ENCODE results near the gene HOXB9. TPM values are rescaled to one million over a fixed set of nuclear protein-coding genes. Genes with fewer than 3 reads are reported as not detected.

The HOXB9 gene
- total RNA-seq, 1 donor from 2014 or later: not detected

GRCh38 chr17:48599354-48599753 is 26.8 kb downstream of the HOXB9 start:
- no peak for DNase-seq (ENCODE audit: low spot score in 2 of 2)
- no peak overlapping the region for H3K27ac ChIP-seq
- no peak for TF ChIP-seq CTCF (IDR thresholded peaks at IDR 0.05)
- H3K9me3 ChIP-seq: no peaks in the 10 kb centered on the region
- peaks cover 4 to 21% of the 10 kb centered on the region in 2 donors for H3K4me1 ChIP-seq
- intact Hi-C loops (cut with DNase I): no loop called here
- H3K27me3 ChIP-seq: no peaks in the 10 kb centered on the region
- H3K36me3 ChIP-seq: peaks cover 0 to 8% of the 10 kb centered on the region in 2 donors
- H3K4me3 ChIP-seq: no peak overlapping the region

DNA sequence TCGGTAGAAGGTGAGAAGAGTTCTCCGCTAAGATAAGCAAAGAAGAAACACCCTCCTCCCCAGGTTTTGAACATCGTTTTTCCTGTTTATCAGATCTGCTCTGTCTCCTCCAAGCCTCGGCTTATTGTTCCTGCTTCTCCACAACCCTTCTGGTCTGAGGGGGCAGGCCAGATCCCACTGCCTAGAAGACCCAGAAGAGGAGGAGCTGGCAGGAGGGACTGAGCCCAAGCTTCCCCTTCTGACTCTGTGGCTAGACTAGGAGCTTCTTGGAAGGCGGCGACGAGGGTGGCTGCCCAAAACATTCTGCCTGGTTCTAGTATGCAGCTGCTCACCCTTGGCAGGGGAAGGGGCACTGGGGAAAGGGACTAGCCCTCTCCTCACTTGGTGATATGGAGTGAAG is 27.4 kb downstream of the HOXB9 start:
- Histone ChIP-seq H3K9me3 (no peaks in the 10 kb centered on the region), H3K36me3 (peaks cover 0 to 8% of the 10 kb centered on the region in 2 donors), H3K4me3 (peak overlapping the region in 1 of 2 donors; percentile 81), H3K27me3 (no peaks in the 10 kb centered on the region), H3K27ac (no peak overlapping the region), H3K4me1 (peaks cover 4 to 21% of the 10 kb centered on the region in 2 donors)
- intact Hi-C loops (cut with DNase I): no loop called here
- no peak for DNase-seq (ENCODE audit: low spot score in 2 of 2)
- TF ChIP-seq CTCF (IDR thresholded peaks at IDR 0.05): no peak

- H3K27ac ChIP-seq: peak overlapping the region; percentile 45 to 72
- H3K4me3 ChIP-seq: peak overlapping the region; percentile 59 to 81
- no peaks in the 10 kb centered on the region for H3K27me3 ChIP-seq
- TF ChIP-seq CTCF (IDR thresholded peaks at IDR 0.05): no peak
- DNase-seq (ENCODE audit: low spot score in 2 of 2): peak in 1 of 2 donors; percentile 82
- intact Hi-C loops (cut with DNase I): no loop called here
- peaks cover 9 to 23% of the 10 kb centered on the region in 2 donors for H3K4me1 ChIP-seq
- H3K36me3 ChIP-seq: peaks cover 0 to 8% of the 10 kb centered on the region in 2 donors
- H3K9me3 ChIP-seq: no peaks in the 10 kb centered on the region
These were observed 28.2 kb downstream of the HOXB9 start for GRCh38 chr17:48597778-48598631.

GRCh38 chr17:48597528-48597777 is 28.7 kb downstream of the HOXB9 start:
- no peak for TF ChIP-seq CTCF (IDR thresholded peaks at IDR 0.05)
- DNase-seq (ENCODE audit: low spot score in 2 of 2): no peak
- H3K27me3 ChIP-seq: no peaks in the 10 kb centered on the region
- H3K27ac ChIP-seq: peak overlapping the region; percentile 45 to 72
- H3K9me3 ChIP-seq: no peaks in the 10 kb centered on the region
- intact Hi-C loops (cut with DNase I): no loop called here
- H3K4me1 ChIP-seq: peaks cover 9 to 21% of the 10 kb centered on the region in 2 donors
- peaks cover 0 to 8% of the 10 kb centered on the region in 2 donors for H3K36me3 ChIP-seq
- H3K4me3 ChIP-seq: peak overlapping the region; percentile 59 to 81

GRCh38 chr17:48596735-48597527 is 29.2 kb downstream of the HOXB9 start:
- no peak for TF ChIP-seq CTCF (IDR thresholded peaks at IDR 0.05)

More at GRCh38 chr17:48596735-48597527, 29.2 kb downstream of the HOXB9 start:
- H3K9me3 ChIP-seq: no peaks in the 10 kb centered on the region
- peak overlapping the region; percentile 45 to 72 for H3K27ac ChIP-seq
- no peaks in the 10 kb centered on the region for H3K27me3 ChIP-seq
- intact Hi-C loops (cut with DNase I): no loop called here
- peaks cover 0 to 8% of the 10 kb centered on the region in 2 donors for H3K36me3 ChIP-seq
- peak overlapping the region; percentile 59 to 81 for H3K4me3 ChIP-seq
- DNase-seq (ENCODE audit: low spot score in 2 of 2): no peak
- peaks cover 9 to 19% of the 10 kb centered on the region in 2 donors for H3K4me1 ChIP-seq

Measured in ascending aorta (tissue), 2 donors.